IPS-11a (cell line): ENCODE results near the gene SLC4A1.

Experiments
- H3K4me3 ChIP-seq: one replicate; pipeline ENCODE4 v1.5.1; 2013; ENCODE audit warnings: low read depth, low read length, control low read depth

Gene SLC4A1

GRCh38 chr17:44284024-44284400 lies 16.1 kb upstream of the SLC4A1 start:
- H3K4me3 ChIP-seq = no peak overlapping the region

- H3K4me3 ChIP-seq = no peak overlapping the region
Measured at GRCh38 chr17:44283344-44284023, 15.5 kb upstream of the SLC4A1 start.

DNA sequence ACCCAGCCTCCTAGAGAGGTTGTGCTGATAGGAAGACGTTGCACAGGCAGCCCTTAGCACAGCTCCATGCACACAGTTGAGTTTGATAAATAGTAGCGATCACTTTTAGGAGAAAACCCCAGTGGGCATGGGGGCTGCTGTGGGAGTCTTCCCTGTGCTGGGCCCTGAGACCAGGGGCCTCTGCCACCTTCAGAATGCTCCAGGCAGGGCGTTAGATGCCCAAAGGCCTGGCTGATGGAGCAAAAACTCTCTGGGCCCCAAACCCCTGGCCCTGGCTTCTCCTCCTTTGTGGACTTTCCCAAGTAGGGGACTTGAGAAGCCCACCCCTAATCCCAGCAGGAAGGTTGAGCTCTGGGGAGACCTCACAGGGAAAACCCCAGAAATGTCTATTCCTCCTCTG lies 14.3 kb upstream of the SLC4A1 start:
- H3K4me3 ChIP-seq = no peak overlapping the region

DNA sequence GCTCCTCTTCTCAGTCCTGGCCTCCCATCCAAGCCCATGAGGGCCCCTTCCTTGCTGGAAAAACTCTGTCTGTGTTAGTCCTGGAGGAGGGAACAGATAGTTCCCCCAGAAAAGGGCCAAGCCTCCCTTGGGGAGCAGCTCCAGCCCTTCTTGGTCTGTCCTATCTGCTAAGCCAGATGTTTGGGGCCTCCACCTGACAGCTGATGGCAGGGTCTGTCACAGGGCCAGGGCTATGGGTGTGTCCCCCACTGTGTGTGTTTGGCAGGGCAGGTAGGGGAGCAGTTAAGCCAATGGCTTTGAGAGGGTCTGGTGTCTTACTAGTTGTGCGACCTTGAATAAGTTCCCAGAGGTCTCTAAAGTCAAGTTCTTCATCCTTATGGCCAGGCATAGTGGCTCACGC lies 13.6 kb upstream of the SLC4A1 start:
- no peak overlapping the region for H3K4me3 ChIP-seq

GRCh38 chr17:44280392-44280937 lies 12.5 kb upstream of the SLC4A1 start:
- no peak overlapping the region for H3K4me3 ChIP-seq

- no peak overlapping the region for H3K4me3 ChIP-seq
Measured at GRCh38 chr17:44279666-44280391, 11.9 kb upstream of the SLC4A1 start.

GRCh38 chr17:44279346-44279665 lies 11.4 kb upstream of the SLC4A1 start:
- no peak overlapping the region for H3K4me3 ChIP-seq

DNA sequence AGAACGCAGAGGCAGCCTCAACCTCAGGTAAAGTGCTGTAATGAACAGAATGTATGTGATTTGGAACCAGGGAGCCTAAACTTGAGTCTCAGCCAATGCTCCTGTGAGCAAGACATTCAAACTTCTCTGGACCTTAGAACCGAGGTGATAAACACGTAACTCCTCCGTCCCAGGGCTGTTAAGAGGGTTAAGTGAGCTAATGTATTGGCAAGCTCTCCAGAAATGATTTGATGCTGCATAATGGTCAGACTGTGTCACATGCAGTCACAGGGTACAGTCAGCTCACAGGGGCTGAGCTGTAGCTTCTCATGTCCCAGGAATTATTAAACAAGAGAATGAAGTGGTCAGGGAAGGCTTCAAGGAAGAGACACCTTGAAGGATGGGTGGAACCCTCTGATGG lies 10.0 kb upstream of the SLC4A1 start:
- no peak overlapping the region for H3K4me3 ChIP-seq

DNA sequence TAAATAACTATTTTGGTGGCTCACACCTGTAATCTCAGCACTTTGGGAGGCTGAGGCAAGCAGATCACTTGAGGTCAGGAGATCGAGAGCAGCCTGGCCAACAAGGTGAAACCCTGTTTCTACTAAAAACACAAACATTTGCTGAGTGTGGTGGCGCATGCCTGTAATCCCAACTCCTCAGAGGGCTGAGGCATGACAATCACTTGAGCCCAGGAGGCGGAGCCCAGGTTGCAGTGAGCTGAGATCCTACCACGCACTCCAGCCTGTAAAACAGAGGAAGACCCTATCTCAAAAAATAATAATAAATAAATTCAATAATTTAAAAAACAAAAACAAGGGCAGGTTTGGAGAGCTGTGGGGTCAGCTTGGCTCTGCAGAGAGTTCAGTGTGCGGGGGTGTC lies 5.7 kb upstream of the SLC4A1 start:
- H3K4me3 ChIP-seq = no peak overlapping the region

DNA sequence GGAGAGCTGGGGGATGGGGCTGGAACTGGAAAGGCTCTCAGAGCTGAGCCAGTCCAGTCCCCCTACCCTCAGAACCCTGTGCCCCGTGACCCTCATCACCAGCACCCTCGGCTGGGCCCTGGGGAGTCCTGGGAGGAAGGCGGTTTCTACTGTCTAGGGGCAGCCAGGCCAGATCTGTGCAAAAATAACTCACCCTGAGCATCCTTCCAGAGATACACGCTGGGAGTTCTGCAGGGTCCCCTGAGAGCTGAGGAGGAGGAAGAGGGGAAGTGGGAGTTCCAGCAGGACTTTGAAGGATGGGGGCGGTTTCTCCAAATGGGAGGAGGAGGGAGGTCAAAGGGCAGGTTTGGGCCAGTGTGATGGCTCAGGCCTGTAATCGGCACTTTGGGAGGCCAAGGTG lies 5.0 kb upstream of the SLC4A1 start:
- H3K4me3 ChIP-seq = no peak overlapping the region

DNA sequence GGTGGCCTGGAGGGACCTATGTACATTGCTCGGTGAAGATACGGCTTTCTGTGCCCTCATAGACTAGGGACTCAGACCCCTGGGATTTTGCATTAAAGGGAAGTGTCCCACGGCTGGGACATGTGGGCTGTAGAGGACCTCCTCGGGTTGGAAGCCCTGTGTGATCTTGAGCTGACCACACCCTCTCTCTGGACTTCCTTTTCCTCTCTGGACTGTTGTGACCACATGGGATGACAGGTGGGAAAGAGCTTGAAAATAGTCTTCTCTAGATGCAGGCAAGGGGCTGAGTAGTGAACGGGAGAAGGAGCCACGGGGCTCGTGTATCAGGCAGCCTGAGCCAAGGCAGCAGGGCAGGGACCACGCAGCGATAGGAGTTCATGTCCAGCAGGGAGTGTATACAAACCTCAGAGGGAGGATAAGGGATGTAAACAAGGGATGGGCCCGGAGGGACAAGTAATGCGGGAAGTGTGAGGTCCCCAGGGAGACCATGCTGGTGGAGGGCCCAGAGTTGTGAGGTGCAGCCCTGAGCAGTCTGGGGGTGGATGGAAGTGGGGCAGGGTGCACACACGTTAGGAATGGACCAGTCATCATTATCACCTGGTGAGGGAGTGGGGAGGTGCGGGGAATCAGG lies 4.5 kb upstream of the SLC4A1 start:
- H3K4me3 ChIP-seq = no peak overlapping the region

DNA sequence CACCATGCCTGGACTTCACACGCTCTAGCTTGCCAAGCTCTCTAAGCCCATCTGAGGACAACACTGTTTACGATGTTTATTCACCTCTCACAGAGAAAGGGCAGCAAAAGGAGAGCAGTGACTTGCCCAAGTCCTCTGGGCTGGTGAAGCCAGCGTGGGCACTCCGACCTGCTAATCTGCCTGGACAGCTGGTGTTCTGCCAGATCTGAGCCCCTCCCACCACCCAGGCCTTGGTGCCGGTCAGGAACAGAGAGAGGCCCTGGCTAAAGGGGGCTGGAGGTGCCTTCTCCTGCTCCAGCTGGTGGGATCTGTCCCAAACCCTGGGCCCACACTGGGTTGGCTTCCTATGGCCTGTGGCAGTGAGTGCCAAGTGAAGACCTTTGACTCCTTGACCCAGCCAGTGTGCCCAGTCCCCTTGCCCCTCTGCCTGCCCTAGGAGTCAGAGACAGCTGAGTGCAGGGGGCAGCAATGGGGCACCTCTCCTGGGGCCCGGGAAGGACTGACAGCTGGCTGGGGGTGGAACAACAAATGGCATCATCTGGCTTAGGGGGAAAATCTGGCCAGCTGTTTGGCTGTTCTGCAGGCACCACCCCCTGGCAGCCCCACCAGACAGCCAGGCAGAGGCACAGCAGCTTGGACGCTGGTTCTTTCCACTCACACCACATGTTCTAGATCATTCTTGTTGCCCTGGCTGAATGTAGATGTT lies 1.8 kb upstream of the SLC4A1 start:
- H3K4me3 ChIP-seq = no peak overlapping the region

- H3K4me3 ChIP-seq = no peak overlapping the region
Measured at GRCh38 chr17:44268709-44269534, 987 bp upstream of the SLC4A1 start.

DNA sequence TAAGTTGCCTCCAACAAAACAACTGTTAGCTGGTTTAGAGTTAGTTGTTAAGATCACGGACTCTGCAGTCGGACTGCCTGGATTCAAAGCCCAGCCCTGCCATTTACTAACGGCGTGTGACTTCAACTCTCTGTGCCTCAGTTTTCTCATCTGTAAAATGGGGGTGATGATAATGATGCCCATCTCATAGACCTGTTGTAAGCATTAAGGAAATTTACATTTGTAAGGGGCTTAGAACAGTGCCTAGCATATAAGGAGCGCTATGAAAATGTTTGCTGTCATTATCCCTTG lies 825 bp downstream of the SLC4A1 start:
- H3K4me3 ChIP-seq = no peak overlapping the region

GRCh38 chr17:44266402-44267164 lies 1.4 kb downstream of the SLC4A1 start:
- H3K4me3 ChIP-seq = no peak overlapping the region

- H3K4me3 ChIP-seq = no peak overlapping the region
Measured at GRCh38 chr17:44263345-44263902, 4.5 kb downstream of the SLC4A1 start.

- H3K4me3 ChIP-seq = no peak overlapping the region
Measured at GRCh38 chr17:44262654-44263225, 5.2 kb downstream of the SLC4A1 start.

DNA sequence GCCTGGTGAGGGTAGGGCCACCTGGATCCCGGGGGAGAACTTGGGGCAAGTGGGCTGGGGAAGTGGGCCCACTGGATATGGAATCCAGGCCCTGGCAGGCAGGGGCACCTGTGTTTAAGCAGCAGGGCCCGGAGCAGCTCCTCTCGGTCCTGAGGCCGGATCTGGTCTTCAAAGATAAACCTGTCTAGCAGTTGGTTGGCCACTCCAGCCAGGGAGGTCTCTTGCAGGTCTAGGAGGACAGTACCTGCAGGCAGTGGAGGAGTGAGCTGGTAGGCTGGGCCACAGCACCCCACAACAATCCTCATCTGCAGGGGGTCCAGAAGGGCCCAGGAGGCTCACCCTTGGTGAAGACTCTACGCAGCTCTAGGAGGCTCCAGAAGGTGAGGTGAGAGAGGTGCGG lies 7.6 kb downstream of the SLC4A1 start:
- H3K4me3 ChIP-seq = no peak overlapping the region

GRCh38 chr17:44258811-44259351 lies 9.1 kb downstream of the SLC4A1 start:
- no peak overlapping the region for H3K4me3 ChIP-seq
